IPS-20b (cell line): ENCODE results near the gene FNIP2.
"Not testable (repeated sequence)": the region's sequence is repeated elsewhere in the genome, so short reads cannot be mapped to it uniquely, and the experiment has no call there.

Experiments
- H3K27ac ChIP-seq: one replicate; pipeline ENCODE4 v1.5.1; 2013; ENCODE audit warnings: low read length
- H3K27me3 ChIP-seq: 2 replicates; pipeline ENCODE4 v1.6.1; 2013; ENCODE audit warnings: mild to moderate bottlenecking, low read length, inconsistent platforms; ENCODE audit not compliant: insufficient read depth
- H3K36me3 ChIP-seq: 2 replicates; pipeline ENCODE4 v1.6.1; 2013; ENCODE audit warnings: low read depth, mild to moderate bottlenecking, inconsistent platforms, low read length, moderate library complexity; ENCODE audit not compliant: insufficient read depth
- H3K4me1 ChIP-seq: 2 replicates; pipeline ENCODE4 v1.6.1; 2013; ENCODE audit warnings: mild to moderate bottlenecking, control low read depth, inconsistent platforms, low read length, moderate library complexity; ENCODE audit not compliant: insufficient read depth
- H3K4me3 ChIP-seq: 2 replicates; pipeline ENCODE4 v1.5.1; 2013; ENCODE audit warnings: mild to moderate bottlenecking, low read length, inconsistent platforms
- H3K9ac ChIP-seq: 2 replicates; pipeline ENCODE4 v1.6.1; 2013; ENCODE audit warnings: low read depth, mild to moderate bottlenecking, inconsistent platforms, low read length, moderate library complexity
- H3K9me3 ChIP-seq: 2 replicates; pipeline ENCODE4 v1.6.1; 2013; ENCODE audit warnings: mild to moderate bottlenecking, low read depth, low read length, inconsistent platforms; ENCODE audit not compliant: insufficient read depth

FNIP2 gene

DNA sequence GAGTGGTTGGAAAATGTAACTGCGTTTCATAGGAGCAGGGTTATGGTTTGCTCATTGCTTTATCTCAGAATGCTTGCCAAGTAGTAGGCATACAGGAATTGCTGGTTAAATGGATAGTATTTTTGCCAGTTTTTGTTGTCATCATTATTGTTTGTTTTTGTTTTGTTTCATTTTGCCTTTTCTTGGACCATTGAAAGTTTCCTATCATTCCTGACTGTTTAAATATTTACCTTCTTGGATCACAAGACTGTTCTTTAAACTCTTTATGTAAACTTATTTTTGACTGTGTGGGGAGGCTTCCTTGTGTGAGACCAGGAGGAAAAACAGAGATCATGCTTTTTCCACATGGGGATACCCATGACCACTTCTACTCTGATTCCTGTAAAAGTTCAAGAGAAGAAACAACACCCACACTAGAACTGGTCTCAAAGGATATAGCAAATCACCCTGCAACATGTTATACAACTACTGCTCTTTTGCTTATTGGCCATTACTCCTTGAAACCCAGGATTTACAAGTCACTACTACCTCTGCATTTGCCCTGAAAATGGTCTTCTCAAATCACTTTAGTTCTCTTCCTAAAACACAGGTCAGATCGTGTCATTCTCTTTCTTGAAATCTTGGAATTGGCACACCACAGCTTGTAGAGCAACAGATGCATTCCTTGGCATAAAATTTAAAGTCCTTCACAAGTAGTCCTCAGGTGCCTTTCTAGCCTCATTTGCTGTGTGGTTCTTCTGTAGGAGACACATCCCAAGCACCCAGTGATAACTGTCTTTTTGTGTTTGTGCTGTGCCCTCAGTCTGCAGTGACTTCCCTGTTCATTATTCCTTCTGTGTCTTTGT, 51.3 kb downstream of the FNIP2 start:
- H3K27me3 ChIP-seq = no peaks in the 10 kb centered on the region
- no peaks in the 10 kb centered on the region for H3K36me3 ChIP-seq
- H3K27ac ChIP-seq = no peak overlapping the region
- no peak overlapping the region for H3K9ac ChIP-seq
- no peaks in the 10 kb centered on the region; the same call in 1 of the 2 replicates for H3K4me1 ChIP-seq
- no peak overlapping the region for H3K4me3 ChIP-seq
- no peaks in the 10 kb centered on the region for H3K9me3 ChIP-seq

DNA sequence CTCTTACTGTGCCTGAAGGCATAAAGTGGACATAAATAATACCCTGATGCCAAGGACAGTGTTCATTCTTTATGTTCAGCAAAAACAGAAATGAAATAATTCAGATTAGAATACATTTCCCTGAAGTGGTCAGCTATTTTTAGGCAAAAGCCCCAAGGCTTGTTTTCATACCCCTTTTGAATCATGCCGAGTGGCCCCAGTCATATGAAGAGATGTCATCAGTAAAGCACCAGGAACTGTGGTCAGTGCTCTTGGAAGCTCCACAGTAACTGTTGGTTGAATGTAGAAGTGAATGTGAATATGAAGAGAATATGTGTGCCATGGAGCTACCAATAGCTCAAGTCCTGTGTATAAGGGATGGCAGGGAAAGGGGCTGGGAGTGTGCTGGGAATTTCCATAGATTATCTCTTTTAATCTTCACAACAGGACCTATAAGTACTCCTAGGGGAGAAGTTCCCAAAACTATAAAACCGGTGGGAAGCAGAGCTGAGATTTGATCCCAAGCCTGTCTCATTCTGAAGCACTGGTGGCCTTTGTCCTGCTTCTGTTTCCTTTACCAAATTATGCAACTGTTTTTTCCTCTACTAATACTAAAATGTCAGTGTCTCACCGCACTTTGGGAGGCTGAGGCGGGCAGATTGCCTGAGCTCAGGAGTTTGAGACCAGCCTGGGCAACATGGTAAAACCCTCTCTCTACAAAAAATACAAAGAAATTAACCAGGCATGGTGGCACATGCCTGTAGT, 52.6 kb downstream of the FNIP2 start:
- no peaks in the 10 kb centered on the region for H3K4me1 ChIP-seq
- H3K27me3 ChIP-seq = no peaks in the 10 kb centered on the region

DNA sequence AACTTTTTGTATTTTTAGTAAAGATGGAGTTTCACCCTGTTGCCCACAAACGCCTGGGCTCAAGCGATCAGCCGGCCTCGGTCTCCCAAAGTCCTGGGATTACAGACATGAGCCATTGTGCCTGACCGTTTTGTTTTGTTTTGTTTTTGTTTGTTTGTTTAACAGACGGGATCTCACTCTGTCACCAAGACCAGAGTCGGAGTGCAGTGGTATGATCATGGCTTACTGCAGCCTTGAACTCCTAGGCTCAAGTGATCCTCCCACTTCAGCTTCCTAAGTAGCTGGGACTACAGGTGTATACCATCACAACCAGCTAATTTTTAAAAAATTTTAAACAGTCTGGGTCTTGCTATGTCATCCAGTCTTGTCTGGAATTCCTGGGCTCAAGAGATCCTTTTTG, 53.5 kb downstream of the FNIP2 start:
- no peaks in the 10 kb centered on the region for H3K27me3 ChIP-seq
- no peak overlapping the region for H3K4me3 ChIP-seq
- no peak overlapping the region for H3K9ac ChIP-seq
- no peaks in the 10 kb centered on the region for H3K36me3 ChIP-seq
- H3K9me3 ChIP-seq = no peaks in the 10 kb centered on the region
- no peaks in the 10 kb centered on the region for H3K4me1 ChIP-seq
- no peak overlapping the region for H3K27ac ChIP-seq

More for the DNA sequence above, 52.6 kb downstream of the FNIP2 start:
- no peaks in the 10 kb centered on the region for H3K9me3 ChIP-seq
- no peak overlapping the region for H3K27ac ChIP-seq
- no peak overlapping the region for H3K9ac ChIP-seq
- no peak overlapping the region for H3K4me3 ChIP-seq
- no peaks in the 10 kb centered on the region for H3K36me3 ChIP-seq

DNA sequence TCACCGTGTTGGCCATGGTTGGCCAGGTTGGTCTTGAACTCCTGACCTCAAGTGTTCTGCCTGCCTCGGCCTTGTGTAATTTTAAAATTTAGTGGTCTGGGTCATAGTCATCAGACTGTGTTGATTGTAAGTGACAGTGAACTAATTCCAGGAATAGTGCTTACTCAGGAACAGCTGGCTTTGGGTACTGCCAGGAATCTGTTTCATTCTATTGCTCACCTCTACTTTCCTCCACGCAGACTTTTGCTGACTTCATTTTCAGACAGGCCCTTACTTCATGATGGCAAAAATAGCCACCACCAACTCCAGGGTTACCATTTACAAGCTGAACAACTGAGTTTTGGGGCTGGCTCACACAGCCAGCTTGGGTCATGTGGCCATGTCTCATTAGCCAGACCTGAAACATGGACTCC, 54.6 kb downstream of the FNIP2 start:
- Histone ChIP-seq H3K4me1 (no peaks in the 10 kb centered on the region), H3K9ac (no peak overlapping the region), H3K27me3 (no peaks in the 10 kb centered on the region), H3K9me3 (no peaks in the 10 kb centered on the region), H3K4me3 (no peak overlapping the region), H3K36me3 (no peaks in the 10 kb centered on the region), H3K27ac (no peak overlapping the region)

DNA sequence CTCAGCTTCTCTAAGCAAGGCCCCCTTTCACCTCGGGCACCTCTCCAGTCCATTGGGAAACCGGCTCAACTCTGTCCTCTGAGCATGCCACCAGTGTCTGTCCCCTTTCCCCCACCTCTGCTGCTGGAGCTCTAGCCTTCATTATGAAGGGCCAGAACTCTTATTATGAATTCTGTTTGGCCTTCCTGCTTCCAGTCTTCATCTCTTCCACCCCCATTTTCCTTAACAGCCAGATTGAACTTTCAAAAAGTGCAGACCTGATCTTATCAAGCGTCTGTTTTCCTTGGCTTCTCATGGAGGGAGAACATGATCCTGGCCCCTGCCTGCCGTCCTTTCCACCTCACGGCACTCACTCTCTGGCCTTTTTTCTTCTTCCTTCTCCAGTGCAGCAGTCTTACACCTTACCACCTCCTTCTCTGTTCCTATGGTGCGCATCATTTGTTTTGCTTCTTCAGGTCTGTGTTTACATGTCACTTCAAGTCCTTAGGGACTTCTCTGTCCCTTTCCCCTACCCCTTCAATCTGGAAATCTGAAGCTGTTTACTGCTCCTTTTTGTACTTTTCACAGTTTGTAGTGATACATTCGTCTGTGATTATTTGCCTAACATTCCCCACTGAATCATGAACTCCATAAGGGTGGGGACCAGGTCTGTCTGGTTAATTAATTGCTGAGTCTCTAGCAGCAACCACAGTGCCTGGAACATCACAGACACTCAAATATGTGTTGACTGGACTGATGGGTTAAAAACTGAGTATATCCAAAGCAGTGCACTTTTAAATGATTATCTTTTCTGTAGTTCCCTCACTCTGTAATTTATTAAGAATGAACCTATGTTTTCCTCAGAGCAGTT, 55.8 kb downstream of the FNIP2 start:
- no peaks in the 10 kb centered on the region for H3K4me1 ChIP-seq
- no peak overlapping the region for H3K27ac ChIP-seq
- no peaks in the 10 kb centered on the region for H3K27me3 ChIP-seq
- H3K4me3 ChIP-seq = no peak overlapping the region
- H3K36me3 ChIP-seq = no peaks in the 10 kb centered on the region
- no peak overlapping the region for H3K9ac ChIP-seq
- H3K9me3 ChIP-seq = no peaks in the 10 kb centered on the region

DNA sequence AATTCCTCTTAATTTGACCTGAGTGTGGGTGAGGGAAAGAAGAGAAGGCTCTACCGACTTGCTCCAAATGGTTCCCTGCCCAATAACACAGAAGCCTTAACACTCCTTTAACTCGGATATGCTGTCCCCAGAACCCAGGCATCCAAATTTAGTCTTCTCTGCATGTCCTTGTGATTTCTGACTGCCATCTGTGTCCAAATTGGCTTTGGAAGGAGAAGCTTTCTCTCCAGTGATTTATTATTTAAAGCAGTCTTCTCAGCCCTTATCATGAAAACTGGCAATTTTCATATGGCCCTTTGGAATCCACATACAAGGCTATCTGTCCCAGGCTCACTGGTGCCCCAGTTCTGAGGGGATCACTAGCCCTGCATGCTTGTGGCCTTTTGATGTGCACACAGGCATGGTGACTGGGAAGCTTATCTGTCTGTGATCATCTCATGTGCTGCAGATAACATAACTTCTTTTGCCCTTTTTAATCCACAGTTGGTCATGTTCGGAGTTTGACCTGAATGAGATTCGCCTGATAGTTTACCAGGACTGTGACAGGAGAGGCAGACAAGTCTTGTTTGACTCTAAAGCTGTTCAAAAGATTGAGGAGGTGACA, 56.7 kb downstream of the FNIP2 start:
- Histone ChIP-seq H3K4me1 (no peaks in the 10 kb centered on the region), H3K4me3 (no peak overlapping the region), H3K27me3 (no peaks in the 10 kb centered on the region), H3K27ac (no peak overlapping the region), H3K9me3 (no peaks in the 10 kb centered on the region), H3K36me3 (no peaks in the 10 kb centered on the region), H3K9ac (no peak overlapping the region)

DNA sequence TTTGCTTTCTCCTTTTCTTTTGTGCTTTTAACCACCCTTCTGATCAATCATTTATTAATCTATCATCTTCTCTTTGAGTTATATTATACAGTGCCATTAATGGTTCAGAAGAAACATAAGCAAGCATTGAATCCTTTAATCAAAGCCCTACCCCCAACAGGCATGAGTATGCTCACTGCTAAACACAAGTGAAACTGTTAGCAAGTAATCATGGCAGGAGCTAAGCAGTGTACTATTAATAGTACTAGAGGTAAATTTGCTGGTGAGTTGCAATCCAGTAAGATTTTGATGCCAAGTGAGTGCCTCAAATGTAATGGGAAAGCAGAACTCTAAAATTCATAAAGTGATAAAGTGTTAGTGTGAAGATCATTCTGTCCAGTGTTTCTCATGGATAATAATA, 57.2 kb downstream of the FNIP2 start:
- Histone ChIP-seq H3K4me1 (no peaks in the 10 kb centered on the region), H3K27ac (no peak overlapping the region), H3K9me3 (no peaks in the 10 kb centered on the region), H3K9ac (no peak overlapping the region), H3K4me3 (no peak overlapping the region), H3K36me3 (no peaks in the 10 kb centered on the region), H3K27me3 (no peaks in the 10 kb centered on the region)

DNA sequence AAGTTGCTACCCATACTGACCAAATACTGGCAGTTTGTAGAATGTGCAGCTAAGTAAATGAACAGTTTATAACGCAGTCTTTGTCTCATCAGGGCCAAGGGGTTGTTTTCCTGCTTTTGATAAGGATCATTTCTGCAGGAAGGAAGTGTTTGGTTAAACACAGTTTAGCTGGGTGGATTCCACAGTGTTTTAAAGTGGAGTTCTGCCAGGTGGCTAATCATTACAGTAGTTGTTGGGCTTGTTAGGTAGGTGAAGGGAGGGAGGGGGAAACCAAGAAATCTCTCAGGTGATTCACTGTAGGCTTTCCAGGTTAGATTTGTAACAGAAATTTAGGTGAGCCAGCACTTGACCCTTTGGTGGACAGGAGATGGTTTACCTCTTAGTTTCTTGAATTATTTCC, 58.1 kb downstream of the FNIP2 start:
- H3K9me3 ChIP-seq = no peaks in the 10 kb centered on the region
- no peaks in the 10 kb centered on the region for H3K4me1 ChIP-seq
- no peak overlapping the region for H3K27ac ChIP-seq
- peaks cover 4% of the 10 kb centered on the region; the same call in 1 of the 2 replicates for H3K36me3 ChIP-seq
- H3K9ac ChIP-seq = no peak overlapping the region
- H3K4me3 ChIP-seq = no peak overlapping the region
- H3K27me3 ChIP-seq = no peaks in the 10 kb centered on the region

DNA sequence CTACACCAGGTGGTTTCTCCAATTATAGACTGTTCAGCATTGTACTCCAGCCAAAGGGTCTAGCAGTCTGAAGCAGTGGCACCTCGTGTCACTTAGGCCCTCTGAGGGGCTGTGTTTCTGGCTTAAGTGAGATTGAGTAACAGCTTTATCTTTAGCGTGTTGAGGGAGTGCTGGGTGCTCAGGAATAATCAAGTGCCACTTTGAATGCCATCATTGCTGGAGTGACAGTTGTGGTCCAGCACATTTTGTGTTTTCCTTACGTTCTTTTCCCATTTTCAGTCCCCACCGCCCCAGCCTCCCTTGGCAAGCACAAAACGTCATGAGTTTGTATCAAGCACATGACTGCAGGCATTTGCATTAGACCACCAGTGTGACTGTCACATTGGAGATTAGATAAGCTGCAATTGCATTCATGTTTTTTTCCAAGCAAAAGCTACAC, 58.7 kb downstream of the FNIP2 start:
- Histone ChIP-seq H3K4me1 (no peaks in the 10 kb centered on the region), H3K27me3 (no peaks in the 10 kb centered on the region), H3K27ac (no peak overlapping the region), H3K9me3 (no peaks in the 10 kb centered on the region), H3K9ac (no peak overlapping the region), H3K4me3 (no peak overlapping the region), H3K36me3 (peaks cover 9% of the 10 kb centered on the region; the same call in 1 of the 2 replicates)

DNA sequence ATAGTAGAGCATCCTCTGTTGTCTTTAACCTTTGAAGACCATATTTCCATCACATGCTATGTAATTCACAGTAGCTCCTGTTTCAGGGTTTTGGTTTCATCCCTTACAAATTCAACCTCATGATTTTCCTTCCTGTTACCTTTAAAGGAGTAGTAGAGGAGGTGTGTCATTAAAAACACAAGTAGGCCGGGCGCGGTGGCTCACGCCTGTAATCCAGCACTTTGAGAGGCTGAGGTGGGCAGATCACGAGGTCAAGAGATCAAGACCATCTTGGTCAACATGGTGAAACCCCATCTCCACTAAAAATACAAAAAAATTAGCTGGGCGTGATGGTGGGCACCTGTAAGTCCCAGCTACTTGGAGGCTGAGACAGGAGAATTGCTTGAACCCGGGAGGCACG, 59.3 kb downstream of the FNIP2 start:
- not testable (repeated sequence) for H3K9ac ChIP-seq, H3K4me1 ChIP-seq, H3K4me3 ChIP-seq, H3K9me3 ChIP-seq, H3K27ac ChIP-seq, H3K36me3 ChIP-seq, H3K27me3 ChIP-seq

DNA sequence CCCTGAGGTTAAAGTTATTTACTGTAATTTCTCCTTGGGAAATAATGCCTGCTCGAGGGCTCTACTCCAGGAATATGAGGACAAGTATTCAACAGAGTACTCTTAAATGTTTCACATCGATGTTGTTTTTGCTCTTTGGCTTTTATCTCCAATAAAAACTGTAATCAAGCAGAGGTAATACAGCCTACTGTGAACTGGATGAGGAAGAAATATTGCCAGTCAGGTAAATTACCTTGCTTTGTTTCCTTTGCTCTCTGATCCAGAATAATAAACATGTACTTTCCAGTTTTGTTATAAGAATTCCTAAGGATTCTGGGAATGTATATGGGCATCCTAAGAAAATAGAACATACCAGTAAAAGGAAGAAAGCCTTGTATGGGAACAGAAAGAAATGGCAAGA, 60.4 kb downstream of the FNIP2 start:
- no peak overlapping the region for H3K27ac ChIP-seq
- peaks cover 14% of the 10 kb centered on the region; the same call in 1 of the 2 replicates for H3K36me3 ChIP-seq

More for the DNA sequence above, 60.4 kb downstream of the FNIP2 start:
- Histone ChIP-seq H3K9me3 (no peaks in the 10 kb centered on the region), H3K9ac (no peak overlapping the region), H3K4me3 (no peak overlapping the region), H3K27me3 (no peaks in the 10 kb centered on the region), H3K4me1 (no peaks in the 10 kb centered on the region)
